ENCODE data around the gene XK.

GRCh38 chrX:37714479-37714878, 28.9 kb downstream of the XK start:
- TF ChIP-seq, protein P1, sequence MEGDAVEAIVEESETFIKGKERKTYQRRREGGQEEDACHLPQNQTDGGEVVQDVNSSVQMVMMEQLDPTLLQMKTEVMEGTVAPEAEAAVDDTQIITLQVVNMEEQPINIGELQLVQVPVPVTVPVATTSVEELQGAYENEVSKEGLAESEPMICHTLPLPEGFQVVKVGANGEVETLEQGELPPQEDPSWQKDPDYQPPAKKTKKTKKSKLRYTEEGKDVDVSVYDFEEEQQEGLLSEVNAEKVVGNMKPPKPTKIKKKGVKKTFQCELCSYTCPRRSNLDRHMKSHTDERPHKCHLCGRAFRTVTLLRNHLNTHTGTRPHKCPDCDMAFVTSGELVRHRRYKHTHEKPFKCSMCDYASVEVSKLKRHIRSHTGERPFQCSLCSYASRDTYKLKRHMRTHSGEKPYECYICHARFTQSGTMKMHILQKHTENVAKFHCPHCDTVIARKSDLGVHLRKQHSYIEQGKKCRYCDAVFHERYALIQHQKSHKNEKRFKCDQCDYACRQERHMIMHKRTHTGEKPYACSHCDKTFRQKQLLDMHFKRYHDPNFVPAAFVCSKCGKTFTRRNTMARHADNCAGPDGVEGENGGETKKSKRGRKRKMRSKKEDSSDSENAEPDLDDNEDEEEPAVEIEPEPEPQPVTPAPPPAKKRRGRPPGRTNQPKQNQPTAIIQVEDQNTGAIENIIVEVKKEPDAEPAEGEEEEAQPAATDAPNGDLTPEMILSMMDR (IDR thresholded peaks at IDR 0.05; ENCODE audit: low read length) = no peak
- no peak for TF ChIP-seq EZH2 (IDR thresholded peaks at IDR 0.05; ENCODE audit: borderline replicate concordance, low read length)
